ENCODE data around the gene TAS2R7.

TAS2R7 gene

DNA sequence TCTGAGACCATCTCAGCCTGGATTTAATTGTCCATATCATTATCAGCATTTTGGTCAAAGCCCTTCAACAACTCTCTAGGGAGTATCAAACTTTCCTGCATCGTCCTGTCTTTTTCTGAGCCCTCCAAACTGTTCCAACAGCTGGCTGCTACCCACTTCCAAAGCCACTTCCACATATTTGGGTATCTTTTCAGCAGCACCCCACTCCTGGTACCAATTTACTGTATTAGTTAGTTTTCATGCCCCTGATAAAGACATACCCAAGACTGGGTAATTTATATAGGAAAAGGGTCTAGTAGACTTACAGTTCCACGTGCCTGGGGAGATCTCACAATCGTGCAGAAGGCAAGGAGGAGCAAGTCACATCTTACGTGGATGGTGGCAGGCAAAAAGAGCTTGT is 46.2 kb downstream of the TAS2R7 start:
- TF ChIP-seq, protein P1, sequence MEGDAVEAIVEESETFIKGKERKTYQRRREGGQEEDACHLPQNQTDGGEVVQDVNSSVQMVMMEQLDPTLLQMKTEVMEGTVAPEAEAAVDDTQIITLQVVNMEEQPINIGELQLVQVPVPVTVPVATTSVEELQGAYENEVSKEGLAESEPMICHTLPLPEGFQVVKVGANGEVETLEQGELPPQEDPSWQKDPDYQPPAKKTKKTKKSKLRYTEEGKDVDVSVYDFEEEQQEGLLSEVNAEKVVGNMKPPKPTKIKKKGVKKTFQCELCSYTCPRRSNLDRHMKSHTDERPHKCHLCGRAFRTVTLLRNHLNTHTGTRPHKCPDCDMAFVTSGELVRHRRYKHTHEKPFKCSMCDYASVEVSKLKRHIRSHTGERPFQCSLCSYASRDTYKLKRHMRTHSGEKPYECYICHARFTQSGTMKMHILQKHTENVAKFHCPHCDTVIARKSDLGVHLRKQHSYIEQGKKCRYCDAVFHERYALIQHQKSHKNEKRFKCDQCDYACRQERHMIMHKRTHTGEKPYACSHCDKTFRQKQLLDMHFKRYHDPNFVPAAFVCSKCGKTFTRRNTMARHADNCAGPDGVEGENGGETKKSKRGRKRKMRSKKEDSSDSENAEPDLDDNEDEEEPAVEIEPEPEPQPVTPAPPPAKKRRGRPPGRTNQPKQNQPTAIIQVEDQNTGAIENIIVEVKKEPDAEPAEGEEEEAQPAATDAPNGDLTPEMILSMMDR (IDR thresholded peaks at IDR 0.05; ENCODE audit: low read depth, low read length) = no peak
- H3K4me3 ChIP-seq (ENCODE audit: low read depth, low read length) = no peak overlapping the region
- in situ Hi-C loops (cut with HindIII; ENCODE audit: low sequenced_read_pairs) = no loop called here
- no peak for DNase-seq (ENCODE audit: low read depth, low spot score)

DNA sequence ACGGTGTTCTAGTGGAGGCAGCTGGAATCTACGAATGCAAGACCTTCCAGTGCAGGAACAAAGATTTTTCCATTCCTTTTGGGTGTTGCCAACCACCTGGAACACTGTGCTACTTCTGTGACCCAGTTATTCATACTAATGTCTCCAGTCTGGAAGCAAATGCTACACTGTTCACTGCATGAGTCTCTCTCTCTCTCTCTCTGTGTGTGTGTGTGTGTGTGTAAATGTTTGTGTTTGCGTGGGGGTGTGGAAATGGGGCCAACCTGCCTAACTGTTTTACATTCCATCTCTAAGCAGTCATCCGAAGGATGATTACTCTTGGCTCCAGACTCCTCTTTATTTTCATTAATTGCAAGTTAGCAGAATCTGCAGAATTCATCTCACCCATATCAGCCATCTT is 49.4 kb downstream of the TAS2R7 start:
- TF ChIP-seq, protein P1 (IDR thresholded peaks at IDR 0.05; ENCODE audit: low read depth, low read length) = no peak
- H3K4me3 ChIP-seq (ENCODE audit: low read depth, low read length) = no peak overlapping the region
- DNase-seq (ENCODE audit: low read depth, low spot score) = peak; percentile 45
- in situ Hi-C loops (cut with HindIII; ENCODE audit: low sequenced_read_pairs) = no loop called here
